GM10847 (cell line): ENCODE results near the gene CBX8.

Source experiments
- POLR2A ChIP-seq: IDR thresholded peaks from 2 replicates; pipeline ENCODE4 v1.6.1; 2011; ENCODE audit not compliant: insufficient read length; ENCODE audit errors: extremely low read depth

CBX8 gene

DNA sequence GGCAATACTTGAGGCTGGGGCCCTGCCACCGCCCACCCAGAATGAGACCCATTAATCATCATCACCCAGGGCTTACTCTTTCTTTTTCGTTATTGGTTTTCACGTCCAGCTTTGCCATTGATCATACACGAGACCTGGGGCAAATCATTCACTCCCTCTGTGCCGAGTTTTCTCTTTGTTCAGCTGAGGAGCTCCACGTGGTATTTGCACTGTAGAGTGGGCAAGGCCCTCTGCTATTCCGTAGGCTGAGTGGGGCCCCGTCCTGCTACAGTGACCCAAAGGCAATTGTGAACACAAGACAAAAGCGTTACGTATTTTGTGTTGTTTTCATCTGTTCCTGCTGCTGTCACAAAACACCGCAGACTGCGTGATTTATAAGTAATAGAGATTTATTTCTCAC lies 42.5 kb downstream of the CBX8 start:
- no peak for TF ChIP-seq POLR2A

DNA sequence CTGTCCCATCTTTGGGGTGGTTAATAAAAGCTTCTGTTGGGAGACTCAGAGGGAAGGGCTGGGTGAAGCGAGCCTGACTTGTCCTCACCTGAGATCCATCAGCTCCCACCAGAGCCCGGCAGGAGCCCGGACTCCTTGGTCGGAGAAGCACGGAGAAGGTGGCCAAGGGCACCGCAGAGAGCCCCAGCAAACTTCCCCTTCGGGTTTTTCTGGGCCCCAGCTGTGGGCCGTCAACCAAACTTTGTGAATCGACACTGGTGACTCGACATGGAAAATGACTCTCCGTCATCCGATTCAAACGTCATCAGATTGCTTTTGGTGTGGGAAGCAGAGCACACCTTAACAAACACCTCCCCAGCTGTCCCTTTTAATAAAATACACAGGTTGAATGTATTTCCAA lies 44.7 kb downstream of the CBX8 start:
- no peak for TF ChIP-seq POLR2A

DNA sequence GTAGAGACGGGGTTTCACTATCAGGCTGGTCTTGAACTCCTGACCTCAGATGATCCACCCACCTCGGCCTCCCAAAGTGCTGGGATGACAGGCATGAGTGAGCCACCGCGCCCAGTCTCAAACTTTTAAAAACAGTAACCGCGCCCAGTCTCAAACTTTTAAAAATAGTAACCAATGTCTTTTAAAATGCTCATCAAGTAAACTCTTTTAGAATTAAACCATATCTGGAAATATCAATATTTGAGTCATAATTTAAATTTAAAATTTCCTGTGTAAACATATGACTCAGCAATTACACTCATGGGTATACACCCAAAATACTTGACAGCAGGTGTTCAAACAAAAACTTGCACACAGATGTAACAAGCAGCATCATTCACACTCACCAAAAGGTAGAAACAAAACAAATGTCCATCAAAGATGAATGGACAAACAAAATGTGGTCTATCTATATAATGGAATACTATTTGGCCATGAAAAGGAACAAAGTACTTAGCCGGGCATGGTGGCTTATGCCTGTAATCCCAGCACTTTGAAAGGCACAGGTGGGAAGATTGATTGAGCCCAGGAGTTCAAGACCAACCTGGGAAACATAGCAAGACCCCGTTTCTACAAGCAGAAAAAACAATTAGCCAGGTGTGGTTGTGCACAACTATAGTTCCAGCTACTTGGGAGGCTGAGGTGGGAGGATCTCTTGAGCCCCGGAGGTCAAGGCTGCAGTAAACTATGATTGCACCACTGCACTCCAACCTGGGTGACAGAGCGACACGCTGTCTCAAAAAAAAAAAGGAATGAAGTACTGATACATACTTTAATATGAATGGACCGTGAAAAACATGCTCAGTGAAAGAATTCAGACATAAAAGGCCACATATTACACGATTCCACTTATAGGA lies 46.0 kb downstream of the CBX8 start:
- TF ChIP-seq POLR2A: no peak

DNA sequence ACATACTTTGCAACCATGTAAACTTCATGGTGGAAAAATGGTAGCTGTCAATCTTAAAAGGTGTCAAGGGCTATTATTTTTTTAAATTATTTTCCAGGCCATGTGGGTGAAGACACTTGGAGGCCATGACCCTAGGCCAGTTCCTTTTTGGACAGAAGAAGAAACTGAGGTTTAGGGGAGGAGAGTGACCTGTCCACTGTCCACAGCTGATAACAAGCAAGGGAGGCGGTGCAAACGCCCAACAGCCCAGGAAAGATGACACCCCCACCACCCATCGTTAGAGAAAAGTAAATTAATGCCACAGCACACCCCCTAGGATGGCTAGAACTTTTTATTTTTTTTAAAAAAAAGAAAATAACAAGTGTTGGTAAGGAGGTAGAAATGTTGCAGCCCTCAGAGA lies 46.9 kb downstream of the CBX8 start:
- no peak for TF ChIP-seq POLR2A

DNA sequence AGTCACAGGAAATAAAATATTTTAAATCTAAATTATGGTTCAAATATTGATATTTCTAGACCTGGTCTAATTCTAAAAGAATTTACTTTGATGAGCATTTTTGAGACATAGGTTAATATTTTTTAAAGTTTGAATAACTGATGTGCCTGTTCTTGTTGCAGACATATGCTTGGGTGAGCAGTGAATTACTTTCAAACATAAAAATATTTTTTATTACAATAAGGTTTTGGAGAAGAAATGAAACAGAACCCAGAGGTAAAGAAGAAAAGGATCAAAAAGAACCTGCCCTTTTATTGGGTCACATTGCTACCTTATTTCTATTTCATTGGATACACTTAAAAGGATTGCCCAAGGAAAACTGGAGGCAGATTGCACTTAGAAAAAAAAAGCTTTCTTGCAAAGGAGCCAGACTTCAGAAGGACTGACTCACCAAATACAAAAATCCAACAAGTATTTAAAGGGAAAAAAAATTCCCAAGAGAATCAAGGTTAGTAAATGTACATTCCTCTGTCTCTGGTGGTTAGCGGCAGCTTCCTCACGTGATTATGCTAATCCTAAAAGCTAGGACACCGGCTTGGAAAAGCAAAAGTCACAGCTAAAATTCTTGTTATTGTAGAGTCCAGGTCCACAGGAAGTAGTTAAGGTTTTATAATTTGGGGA lies 47.6 kb downstream of the CBX8 start:
- TF ChIP-seq POLR2A: no peak

DNA sequence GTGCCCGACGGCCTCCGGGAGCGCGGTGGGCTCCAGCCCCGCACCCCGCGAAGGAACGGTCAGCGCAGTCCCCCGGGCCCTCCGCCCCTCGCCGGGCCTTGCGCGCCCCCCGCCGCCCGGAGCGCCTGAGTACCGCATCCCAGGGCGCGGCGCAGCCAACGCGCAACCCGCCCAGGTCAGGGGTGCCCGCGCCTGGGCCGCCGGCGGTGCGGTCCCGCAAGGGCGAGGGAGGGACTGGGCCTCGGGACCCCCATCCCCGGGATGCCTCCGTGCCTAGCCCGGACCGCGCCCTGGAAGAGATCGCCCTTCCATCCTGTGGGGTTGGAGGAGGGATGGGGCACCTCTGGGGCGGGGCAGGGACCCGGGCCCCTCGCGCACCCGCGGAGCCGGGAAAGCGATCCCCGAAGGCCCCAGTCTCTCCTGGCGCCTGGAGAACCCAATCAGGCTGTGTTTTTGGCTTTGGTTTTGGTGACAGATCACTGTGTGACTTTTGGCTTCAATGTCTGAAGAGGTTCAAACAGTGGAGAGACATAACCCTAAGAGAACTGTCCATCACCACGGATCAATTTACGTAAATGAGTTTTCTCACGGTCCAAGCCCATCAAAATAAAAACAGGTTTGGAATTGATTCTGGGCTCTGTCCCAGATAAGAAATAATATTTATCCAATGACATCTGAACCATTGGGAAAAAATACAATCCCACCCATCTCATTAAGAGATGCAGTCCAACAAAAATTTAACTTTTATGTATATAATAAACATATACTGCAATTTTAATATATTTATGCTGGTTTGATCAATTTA lies 48.4 kb downstream of the CBX8 start:
- TF ChIP-seq POLR2A: no peak

DNA sequence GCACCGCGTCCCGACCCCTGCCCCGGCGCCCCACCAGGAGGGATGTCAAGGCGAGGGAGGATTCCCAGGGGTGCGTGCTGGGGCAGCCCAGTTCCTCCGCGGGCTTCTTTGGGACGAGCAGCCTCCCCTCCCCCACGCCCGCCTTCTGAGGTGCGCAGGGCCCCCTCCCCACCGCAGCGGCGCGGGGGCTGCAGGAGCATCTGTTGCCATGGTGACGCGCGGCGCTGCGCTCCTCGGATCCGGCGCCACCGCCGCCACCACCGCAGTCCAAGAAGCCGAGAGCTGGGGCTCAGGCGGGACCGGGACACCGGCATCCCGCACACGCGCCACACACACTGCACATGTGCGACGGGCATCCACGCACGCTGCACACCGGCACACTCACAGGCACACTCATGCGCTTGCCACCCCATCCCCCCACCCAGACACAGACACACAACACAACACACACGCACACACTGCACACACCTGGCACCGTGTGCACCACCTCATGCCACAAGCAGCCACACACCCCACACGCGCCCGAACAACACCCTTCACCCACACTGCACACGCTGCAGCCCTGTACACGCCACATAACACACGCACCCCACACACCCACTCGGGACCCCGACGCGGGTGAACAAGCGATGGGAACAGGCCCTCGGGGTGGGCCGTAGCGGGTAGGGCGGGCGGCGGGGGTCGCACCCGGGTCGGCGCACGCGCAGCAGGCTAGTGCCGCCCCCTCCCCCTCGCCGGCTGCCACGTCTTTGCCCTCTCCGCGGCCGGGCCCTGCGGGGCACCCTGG lies 49.2 kb downstream of the CBX8 start:
- TF ChIP-seq POLR2A: no peak

DNA sequence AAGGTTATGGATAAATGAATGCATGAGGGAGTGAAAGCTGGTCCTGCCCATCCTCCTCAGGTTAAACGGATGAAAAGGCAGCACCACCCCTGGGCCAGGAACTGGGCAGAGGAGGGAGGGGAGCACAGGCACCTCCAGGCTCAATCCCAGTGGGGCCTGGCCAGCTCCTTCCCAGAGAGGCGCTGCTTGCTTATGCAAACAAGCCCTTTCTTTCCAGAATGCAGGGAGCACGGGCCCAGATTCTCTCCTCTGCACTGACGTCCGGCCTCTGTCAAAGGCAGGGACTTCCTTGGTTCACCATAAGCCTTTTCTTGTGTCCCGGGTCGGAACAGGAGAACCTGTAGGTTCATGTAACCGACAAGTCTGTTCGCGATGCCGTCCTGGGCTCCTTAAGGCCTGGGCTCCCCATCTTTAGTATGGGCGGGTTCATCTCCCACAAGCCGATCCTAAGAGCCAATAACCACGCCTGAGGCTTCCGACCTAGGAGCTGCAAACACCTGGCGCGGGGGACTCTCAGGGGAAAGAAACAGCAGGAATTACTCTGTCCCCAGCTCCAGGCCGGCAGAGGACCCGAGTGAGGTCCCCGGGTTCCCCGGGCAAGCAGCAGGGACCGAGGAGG lies 49.9 kb downstream of the CBX8 start:
- TF ChIP-seq POLR2A: no peak

DNA sequence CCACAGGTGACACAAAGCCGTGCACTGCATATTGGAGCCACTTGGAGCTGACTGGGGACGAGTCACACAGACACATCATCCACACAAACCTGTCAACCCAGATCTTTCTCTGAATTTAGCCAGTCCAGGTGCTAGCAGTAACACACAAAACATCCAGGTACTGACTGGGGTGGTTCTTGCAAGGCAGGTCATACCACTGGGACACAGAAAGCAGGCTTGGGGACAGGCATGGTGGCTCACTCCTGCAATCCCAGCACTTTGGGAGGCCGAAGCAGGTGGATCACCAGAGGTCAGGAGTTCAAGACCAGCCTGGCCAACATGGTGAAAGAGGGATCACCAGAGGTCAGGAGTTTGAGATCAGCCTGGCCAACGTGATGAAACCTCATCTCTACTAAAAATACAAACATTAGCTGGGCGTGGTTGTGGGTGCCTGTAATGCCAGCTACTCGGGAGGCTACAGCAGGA lies 51.2 kb downstream of the CBX8 start:
- no peak for TF ChIP-seq POLR2A

DNA sequence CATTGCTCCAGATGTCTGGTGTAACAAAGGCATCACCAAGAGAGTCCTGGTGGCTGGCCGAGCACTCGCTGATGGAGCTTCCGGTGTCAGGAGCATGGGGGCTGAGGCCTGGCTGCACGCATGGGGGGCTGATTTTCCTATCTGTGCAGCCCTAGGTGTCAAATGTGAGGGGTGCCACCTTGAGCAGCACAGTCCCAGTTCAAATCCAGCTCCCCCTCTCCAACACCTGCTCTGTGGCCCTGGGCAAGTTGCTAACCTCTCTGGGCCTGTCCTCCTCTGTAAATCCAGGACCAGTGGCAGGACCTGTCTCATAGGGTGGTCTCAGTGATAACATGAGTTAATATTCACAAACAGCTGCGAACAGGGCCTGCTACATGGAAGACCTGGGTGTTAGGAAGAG lies 53.3 kb downstream of the CBX8 start:
- TF ChIP-seq POLR2A: no peak

DNA sequence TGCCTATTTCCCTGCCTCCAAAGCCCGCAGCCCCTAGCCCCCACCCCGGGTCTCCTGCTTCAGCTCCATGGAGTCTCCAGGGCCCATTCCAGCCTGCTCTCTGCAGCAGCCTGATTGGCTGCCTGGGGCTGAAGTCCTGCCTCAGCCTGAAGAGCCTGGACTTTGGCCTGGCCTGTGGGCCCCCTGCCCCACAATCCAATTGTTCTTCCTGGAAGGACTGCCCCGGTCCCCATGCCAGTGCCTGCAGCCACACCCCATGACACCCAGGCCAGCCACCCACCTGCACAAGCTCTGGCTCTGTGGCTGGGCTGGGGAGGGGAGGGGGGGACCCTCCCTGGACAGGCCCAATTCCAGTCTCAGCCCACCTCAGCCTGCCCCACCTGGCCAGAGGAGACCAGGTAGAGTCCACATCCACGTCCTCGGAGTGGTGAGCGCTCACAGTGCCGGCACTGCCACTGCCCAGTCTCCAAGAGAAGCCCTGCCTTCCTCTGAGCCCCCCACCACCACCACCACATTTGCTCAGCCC lies 53.9 kb downstream of the CBX8 start:
- no peak for TF ChIP-seq POLR2A

DNA sequence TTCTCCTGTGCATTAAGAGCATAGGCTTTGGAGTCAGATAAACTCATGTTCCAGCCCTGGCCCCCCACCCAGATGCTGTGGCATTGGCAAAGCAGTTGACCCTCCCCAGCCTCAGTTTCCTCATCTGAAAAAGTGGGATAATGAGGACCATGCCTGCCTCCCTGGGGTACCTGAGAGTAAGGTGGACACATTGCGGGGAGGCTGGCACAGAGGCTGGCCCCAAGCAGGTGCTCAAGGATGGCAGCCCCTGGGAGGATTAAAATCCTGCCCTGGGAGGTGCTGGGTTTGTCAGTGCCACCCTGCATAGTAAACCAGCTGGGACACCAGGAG lies 54.3 kb downstream of the CBX8 start:
- TF ChIP-seq POLR2A: no peak
